Large intestine (tissue), 3 donors: ENCODE measurements around the gene MTHFD1L. TPM values are rescaled to one million over a fixed set of nuclear protein-coding genes. Genes with fewer than 3 reads are reported as not detected.
A peak's percentile ranks its signal among the peaks of the same experiment; 100 is the strongest.

ENCODE experiments used
- DNase-seq, 2 donors: peaks; one replicate each; pipeline versions ENCODE4 v3.0.0 to v3.0.0-alpha.2; 2013
- H3K27ac ChIP-seq: one replicate; pipeline ENCODE4 v1.5.1; 2013; ENCODE audit warnings: low read length
- H3K27me3 ChIP-seq: 2 replicates; pipeline ENCODE4 v1.6.1; 2013; ENCODE audit warnings: low read length; ENCODE audit not compliant: control insufficient read depth, insufficient read depth
- H3K36me3 ChIP-seq: 2 replicates; pipeline ENCODE4 v1.6.1; 2013; ENCODE audit warnings: low read length; ENCODE audit not compliant: control insufficient read depth, insufficient read depth
- H3K4me1 ChIP-seq: one replicate; pipeline ENCODE4 v1.6.1; 2013; ENCODE audit warnings: low read length; ENCODE audit not compliant: control insufficient read depth, insufficient read depth
- H3K4me3 ChIP-seq: one replicate; pipeline ENCODE4 v1.5.1; 2013; ENCODE audit warnings: low read length
- H3K9me3 ChIP-seq: one replicate; pipeline ENCODE4 v1.6.1; 2013; ENCODE audit warnings: mild to moderate bottlenecking, low read depth, low read length, moderate library complexity; ENCODE audit not compliant: control insufficient read depth
- WGBS: methylation state at CpG from one replicate; pipeline ENCODE4 v1.1.5; 2013; ENCODE audit warnings: low lambda C conversion rate; ENCODE audit not compliant: insufficient coverage; 5-methylcytosine and 5-hydroxymethylcytosine counted together
- polyA plus RNA-seq: library from polyadenylated mRNA; unstranded; fragments of 120-200 nt; gene quantifications from one replicate; pipeline ENCODE4 v1.2.1, GENCODE V29; 2013

Gene MTHFD1L
- polyA plus RNA-seq, 1 donor = 11.7 TPM

GRCh38 chr6:150981669-150982068, 116.2 kb downstream of the MTHFD1L start:
- Histone ChIP-seq H3K9me3 (no peaks in the 10 kb centered on the region), H3K4me1 (no peaks in the 10 kb centered on the region), H3K36me3 (no peaks in the 10 kb centered on the region), H3K27me3 (no peaks in the 10 kb centered on the region), H3K27ac (no peak overlapping the region), H3K4me3 (no peak overlapping the region)
- no peak for DNase-seq
- WGBS = 100% methylated on average over 1 of the region's 2 CpGs

DNA sequence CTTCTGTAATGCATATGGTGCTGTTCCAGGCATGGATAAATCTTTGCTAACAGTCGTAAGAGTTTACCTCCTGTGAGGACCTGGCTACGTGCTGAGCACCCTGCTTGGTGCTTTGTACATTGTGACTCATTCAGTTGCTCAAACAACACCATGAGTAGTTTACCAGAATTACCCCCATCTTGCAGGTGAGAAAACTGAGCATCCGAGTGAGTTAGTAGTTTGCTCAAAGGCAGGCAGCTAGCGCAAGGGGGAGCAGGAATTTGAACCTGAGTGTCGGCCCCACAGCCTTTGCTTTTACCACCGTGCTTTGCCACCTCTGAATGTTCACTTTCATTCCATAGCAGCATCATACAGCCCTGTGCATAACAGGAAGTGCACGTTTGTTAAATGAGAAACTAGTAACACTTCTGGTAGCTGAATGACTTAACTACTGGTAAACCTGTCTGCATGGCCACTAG, 121.9 kb downstream of the MTHFD1L start:
- no peaks in the 10 kb centered on the region for H3K36me3 ChIP-seq
- WGBS = 100% methylated on average over 1 of the region's 7 CpGs
- H3K27me3 ChIP-seq = no peaks in the 10 kb centered on the region
- H3K9me3 ChIP-seq = no peaks in the 10 kb centered on the region
- DNase-seq = no peak
- peak overlapping the region; percentile 3 for H3K27ac ChIP-seq
- H3K4me3 ChIP-seq = no peak overlapping the region
- H3K4me1 ChIP-seq = no peaks in the 10 kb centered on the region

GRCh38 chr6:150987855-150988464, 122.5 kb downstream of the MTHFD1L start:
- Histone ChIP-seq H3K36me3 (no peaks in the 10 kb centered on the region), H3K27ac (peak overlapping the region; percentile 3), H3K4me3 (no peak overlapping the region), H3K27me3 (no peaks in the 10 kb centered on the region), H3K9me3 (no peaks in the 10 kb centered on the region), H3K4me1 (no peaks in the 10 kb centered on the region)
- DNase-seq = no peak
- WGBS = 81% methylated on average over 3 of the region's 5 CpGs

DNA sequence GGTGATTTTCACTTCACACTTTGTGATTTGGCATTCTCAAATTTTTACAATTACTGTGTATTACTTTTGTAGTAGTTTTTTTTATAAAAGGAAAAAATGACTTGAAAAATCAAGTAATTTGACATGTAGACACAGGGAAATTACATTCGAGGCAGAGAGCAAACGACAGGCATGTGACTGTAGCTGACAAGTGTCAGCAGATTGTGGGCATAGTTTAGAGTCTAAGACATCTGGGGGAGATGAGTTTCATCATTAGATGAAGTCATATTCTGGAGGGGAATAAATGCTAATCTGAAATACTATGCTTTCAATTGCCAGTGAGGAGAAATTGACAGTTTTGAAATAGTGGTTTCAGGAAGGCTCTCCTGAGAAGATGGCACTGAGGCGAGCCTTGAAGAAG, 126.0 kb downstream of the MTHFD1L start:
- WGBS = 48% methylated on average over 3 of the region's 3 CpGs
- H3K27me3 ChIP-seq = no peaks in the 10 kb centered on the region

DNA sequence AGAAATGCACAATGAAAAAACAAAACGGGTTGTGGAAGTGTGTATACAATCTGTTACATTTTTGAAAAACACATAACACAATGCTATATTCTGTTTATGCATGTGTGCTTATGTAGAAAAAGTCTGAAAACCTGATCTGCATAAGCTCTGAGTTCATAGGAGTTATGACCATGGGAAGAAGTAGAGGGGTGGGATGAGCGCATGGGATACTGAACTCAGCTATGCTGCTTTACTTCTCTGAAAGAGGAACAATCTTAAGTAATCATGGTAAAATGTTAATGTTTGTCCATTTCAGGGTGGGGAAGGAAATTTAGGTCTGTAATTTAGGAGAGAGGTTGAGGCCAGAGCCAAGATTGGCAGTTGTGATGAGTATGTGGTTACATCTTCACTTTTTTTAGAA, 126.8 kb downstream of the MTHFD1L start:
- Histone ChIP-seq H3K27ac (no peak overlapping the region), H3K9me3 (no peaks in the 10 kb centered on the region)
- WGBS = no CpG with 5 or more reads among the region's 2 CpGs

More for the DNA sequence above, 126.0 kb downstream of the MTHFD1L start:
- H3K9me3 ChIP-seq = no peaks in the 10 kb centered on the region
- DNase-seq = no peak
- no peak overlapping the region for H3K27ac ChIP-seq
- H3K4me3 ChIP-seq = no peak overlapping the region
- H3K4me1 ChIP-seq = no peaks in the 10 kb centered on the region
- no peaks in the 10 kb centered on the region for H3K36me3 ChIP-seq

GRCh38 chr6:150992703-150993102, 127.2 kb downstream of the MTHFD1L start:
- H3K9me3 ChIP-seq = no peaks in the 10 kb centered on the region
- WGBS = 95% methylated on average over 2 of the region's 5 CpGs
- DNase-seq = no peak

More for the DNA sequence above, 126.8 kb downstream of the MTHFD1L start:
- H3K4me3 ChIP-seq = no peak overlapping the region
- H3K27me3 ChIP-seq = no peaks in the 10 kb centered on the region
- no peaks in the 10 kb centered on the region for H3K4me1 ChIP-seq
- H3K36me3 ChIP-seq = no peaks in the 10 kb centered on the region
- no peak for DNase-seq

DNA sequence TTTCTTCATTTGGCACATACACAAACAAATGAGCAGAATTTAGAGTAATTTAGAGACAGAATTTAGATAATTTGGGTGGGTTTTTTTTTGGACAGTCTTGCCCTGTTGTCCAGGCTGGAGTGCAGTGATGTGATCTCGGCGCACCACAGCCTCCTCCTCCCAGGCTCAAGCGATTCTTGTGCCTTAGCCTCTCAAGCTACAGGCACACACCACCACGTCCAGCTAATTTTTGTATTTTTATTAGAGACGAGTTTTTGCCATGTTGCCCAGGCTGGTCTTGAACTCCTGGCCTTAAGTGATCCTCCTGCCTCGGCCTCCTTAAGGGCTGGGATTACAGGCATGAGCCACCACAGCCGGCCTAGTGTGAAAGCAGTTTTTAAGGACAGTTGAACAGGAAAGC, 127.8 kb downstream of the MTHFD1L start:
- H3K4me1 ChIP-seq = no peaks in the 10 kb centered on the region
- WGBS = no CpG with 5 or more reads among the region's 7 CpGs
- H3K27me3 ChIP-seq = no peaks in the 10 kb centered on the region
- H3K9me3 ChIP-seq = no peaks in the 10 kb centered on the region
- no peak for DNase-seq
- H3K27ac ChIP-seq = no peak overlapping the region
- no peaks in the 10 kb centered on the region for H3K36me3 ChIP-seq
- H3K4me3 ChIP-seq = no peak overlapping the region

More at GRCh38 chr6:150992703-150993102, 127.2 kb downstream of the MTHFD1L start:
- no peaks in the 10 kb centered on the region for H3K27me3 ChIP-seq
- H3K36me3 ChIP-seq = no peaks in the 10 kb centered on the region
- no peaks in the 10 kb centered on the region for H3K4me1 ChIP-seq
- no peak overlapping the region for H3K4me3 ChIP-seq
- H3K27ac ChIP-seq = no peak overlapping the region

DNA sequence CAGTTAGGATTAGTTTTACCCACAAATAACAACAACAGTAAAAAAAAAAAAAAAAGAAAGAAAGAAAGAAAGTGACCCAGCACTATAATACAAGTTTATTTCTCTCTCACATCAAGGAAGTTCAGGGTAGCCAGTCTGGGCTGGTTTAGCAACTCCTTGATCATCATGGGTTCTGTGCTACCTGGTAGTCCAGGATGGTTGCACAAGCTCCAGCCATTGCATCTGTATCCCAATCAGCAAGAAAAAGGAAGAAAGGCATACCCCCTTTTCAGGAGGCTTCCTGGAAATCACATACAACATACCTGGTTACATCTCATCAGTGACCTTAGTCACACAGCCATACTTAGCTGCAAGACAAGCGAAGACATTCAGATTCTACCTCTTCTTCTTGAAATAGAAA, 128.5 kb downstream of the MTHFD1L start:
- no peaks in the 10 kb centered on the region for H3K27me3 ChIP-seq
- DNase-seq = no peak
- H3K4me1 ChIP-seq = no peaks in the 10 kb centered on the region
- no CpG with 5 or more reads among the region's 1 CpG for WGBS
- no peak overlapping the region for H3K4me3 ChIP-seq
- H3K27ac ChIP-seq = no peak overlapping the region
- H3K9me3 ChIP-seq = no peaks in the 10 kb centered on the region
- H3K36me3 ChIP-seq = no peaks in the 10 kb centered on the region

DNA sequence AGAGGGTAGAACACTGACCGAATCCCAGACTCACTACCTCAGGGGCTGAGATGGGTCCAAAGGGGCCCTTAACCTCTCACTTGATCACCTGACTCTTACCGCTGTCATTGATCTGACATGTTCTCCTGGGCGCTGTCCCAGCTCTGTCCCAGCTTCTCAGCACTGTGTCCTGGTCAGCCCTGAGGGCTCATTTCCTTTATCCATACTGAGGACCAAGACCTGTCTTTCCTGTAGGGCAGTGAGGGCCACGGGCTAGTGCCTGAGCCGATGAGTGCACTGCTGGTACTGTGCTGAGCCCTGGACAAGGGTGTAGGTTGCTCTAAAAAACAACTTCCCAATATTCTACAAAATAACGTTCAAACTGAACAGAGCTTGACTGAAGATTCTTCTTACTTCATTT, 131.5 kb downstream of the MTHFD1L start:
- DNase-seq = no peak
- Histone ChIP-seq H3K4me1 (no peaks in the 10 kb centered on the region), H3K27ac (no peak overlapping the region), H3K36me3 (no peaks in the 10 kb centered on the region), H3K4me3 (no peak overlapping the region), H3K27me3 (no peaks in the 10 kb centered on the region), H3K9me3 (no peaks in the 10 kb centered on the region)
- WGBS = no CpG with 5 or more reads among the region's 6 CpGs

- no peak for DNase-seq
- H3K27ac ChIP-seq = no peak overlapping the region
- no peak overlapping the region for H3K4me3 ChIP-seq
- no peaks in the 10 kb centered on the region for H3K36me3 ChIP-seq
- H3K9me3 ChIP-seq = no peaks in the 10 kb centered on the region
- H3K27me3 ChIP-seq = no peaks in the 10 kb centered on the region
- H3K4me1 ChIP-seq = no peaks in the 10 kb centered on the region
These were observed 133.6 kb downstream of the MTHFD1L start for GRCh38 chr6:150999107-150999506.

DNA sequence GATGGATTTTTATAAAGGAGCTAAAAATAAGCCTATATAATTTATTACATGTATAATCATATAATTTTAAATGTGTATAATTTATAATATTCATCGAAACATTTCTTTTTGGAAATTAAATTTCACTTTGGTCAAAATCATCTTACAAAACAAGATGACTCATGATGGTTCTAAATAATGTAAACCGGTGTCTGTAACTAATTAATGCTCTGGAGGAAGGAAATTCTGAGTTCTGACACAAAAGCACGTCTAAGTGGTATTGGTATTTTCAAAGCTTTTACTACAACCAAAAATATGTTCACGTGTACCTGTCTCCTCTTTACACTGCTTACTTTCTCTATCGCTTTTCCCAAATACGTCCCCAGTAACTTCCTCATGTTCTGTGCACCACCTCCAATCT, 134.1 kb downstream of the MTHFD1L start:
- 100% methylated on average over 4 of the region's 6 CpGs for WGBS
- no peaks in the 10 kb centered on the region for H3K36me3 ChIP-seq
- no peaks in the 10 kb centered on the region for H3K9me3 ChIP-seq
- no peak for DNase-seq
- H3K27ac ChIP-seq = no peak overlapping the region
- no peaks in the 10 kb centered on the region for H3K27me3 ChIP-seq
- no peak overlapping the region for H3K4me3 ChIP-seq
- H3K4me1 ChIP-seq = peaks cover 3% of the 10 kb centered on the region
